Measurements from ENCODE around the gene CSNK1G1.
"Not testable (repeated sequence)": the region's sequence is repeated elsewhere in the genome, so short reads cannot be mapped to it uniquely, and the experiment has no call there.

The CSNK1G1 gene

GRCh38 chr15:64348455-64348854, 7.5 kb downstream of the CSNK1G1 start:
- no peak for DNase-seq

GRCh38 chr15:64346242-64346641, 9.7 kb downstream of the CSNK1G1 start:
- DNase-seq: not testable (repeated sequence)

DNA sequence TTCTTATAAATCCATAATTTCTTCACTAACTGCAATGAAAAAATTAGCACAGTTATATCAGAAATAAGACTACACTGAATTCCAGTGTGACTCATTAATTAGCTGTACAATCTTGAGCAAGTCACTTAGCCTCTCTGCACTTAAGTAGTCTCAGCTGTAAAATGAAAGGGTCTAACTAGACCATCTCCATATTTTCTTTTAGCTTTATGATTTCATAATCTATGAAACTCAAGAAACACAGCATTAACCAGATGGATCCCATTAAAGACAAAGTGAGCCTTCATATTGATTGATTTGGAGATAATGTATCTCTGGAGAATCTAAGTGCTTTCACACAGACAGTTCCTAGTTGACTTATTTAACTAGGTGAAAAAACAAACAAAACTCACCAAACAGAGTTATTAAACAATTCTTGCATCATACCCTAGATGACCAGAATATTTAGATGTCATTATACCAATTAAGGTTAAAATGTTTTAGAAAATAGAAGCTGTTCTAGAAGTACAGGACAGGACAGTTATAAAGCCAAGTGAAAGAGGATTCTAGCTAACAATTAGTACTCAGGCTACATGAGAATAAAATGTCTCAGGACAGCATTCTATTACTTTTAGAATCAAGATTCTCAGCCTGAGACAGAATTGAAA, 11.2 kb downstream of the CSNK1G1 start:
- no peak for DNase-seq

DNA sequence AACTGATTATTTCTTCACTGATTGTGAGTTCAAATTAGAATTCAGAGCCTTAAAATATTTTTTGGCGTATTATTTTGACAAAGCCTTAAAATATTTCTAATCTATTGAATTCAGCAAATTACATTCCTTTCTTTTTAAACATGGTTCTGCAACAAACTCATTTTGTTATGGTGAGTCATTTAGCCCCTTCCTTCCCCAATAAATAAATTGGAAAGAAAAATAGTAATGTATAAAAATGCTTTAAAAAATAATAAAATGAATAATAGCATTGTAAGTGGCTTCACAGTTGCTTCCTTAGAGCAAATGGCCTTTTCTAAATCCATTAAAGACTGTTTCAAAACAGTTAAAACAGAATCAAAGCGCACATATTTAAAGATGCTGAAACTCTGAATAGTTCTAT, 12.1 kb downstream of the CSNK1G1 start:
- DNase-seq: no peak

DNA sequence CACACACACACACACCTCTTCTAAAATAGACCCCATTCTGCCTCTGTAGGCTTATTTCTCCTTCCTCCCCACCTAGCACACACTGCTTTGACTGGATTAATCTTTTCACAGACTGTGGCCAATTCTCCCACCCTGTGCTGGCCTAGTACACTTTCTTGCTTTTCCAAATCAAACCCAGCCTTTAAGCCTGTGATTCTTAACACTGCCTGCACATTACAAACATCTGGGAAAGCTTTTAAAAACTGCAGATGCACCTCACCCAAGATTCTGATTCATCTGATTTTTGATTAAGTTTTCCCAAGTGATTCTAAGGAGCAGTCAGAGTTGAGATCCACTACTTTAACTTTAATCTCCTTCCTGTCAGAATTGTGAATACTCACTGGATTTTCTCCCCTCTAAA, 12.8 kb downstream of the CSNK1G1 start:
- DNase-seq: no peak

GRCh38 chr15:64341961-64342360, 14.0 kb downstream of the CSNK1G1 start:
- DNase-seq: no peak

DNA sequence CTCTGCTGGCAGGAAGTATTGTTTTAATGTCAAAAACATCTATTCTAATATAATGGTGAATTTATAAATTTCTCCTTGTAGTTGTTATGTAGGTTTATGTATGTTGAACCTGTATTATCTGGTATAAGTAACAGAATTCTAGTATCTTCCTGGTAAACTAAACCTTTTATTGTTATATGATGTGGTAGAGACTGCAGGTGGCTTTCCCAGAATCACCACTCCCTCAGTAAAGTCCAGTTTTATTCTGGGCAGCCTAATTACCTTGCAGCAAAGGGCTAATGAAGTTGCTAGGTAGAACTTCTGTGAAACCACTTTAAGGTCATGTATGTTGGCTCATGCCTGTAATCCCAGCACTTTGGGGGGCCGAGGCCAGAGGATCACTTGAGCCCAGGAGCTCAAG, 15.6 kb downstream of the CSNK1G1 start:
- no peak for DNase-seq

DNA sequence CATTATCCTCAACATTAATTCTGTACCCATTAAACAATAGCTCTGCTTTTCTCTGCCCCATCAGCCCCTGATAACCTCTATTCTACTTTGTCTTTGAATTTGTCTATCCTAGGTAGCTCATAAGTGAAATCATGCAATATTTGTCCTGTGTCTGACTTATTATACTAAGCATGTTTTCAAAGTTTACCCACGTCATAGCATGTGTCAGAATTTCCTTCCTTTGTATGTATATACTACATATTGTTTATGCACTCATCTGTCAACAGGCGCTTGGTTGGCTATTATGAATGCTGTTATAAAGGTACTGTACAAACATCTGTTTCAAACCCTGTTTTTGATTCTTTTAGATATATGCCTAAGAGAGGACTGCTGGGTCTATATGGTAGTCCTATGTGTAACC, 18.2 kb downstream of the CSNK1G1 start:
- DNase-seq: no peak

GRCh38 chr15:64333986-64334929, 21.7 kb downstream of the CSNK1G1 start:
- DNase-seq: no peak

DNA sequence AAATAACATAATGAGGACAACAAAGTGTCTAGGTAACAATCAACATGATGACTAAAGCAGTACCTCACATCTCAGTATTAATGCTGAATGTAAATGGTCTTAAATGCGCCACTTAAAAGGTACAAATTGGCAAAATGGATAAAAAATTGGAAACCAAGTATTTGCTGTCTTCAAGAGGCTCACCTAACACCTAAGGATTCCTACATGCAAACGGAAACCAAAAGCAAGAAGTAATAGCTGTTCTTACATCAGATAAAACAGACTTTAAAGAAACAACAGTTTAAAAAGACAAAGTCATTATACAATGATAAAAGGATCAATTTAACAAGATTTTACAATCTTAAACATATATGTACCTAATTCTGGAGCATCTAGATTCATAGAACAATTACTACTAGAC, 22.5 kb downstream of the CSNK1G1 start:
- no peak for DNase-seq

- DNase-seq: not testable (repeated sequence)
Observed at GRCh38 chr15:64331668-64332067, 24.3 kb downstream of the CSNK1G1 start.

GRCh38 chr15:64326975-64327374, 29.0 kb downstream of the CSNK1G1 start:
- not testable (repeated sequence) for DNase-seq

DNA sequence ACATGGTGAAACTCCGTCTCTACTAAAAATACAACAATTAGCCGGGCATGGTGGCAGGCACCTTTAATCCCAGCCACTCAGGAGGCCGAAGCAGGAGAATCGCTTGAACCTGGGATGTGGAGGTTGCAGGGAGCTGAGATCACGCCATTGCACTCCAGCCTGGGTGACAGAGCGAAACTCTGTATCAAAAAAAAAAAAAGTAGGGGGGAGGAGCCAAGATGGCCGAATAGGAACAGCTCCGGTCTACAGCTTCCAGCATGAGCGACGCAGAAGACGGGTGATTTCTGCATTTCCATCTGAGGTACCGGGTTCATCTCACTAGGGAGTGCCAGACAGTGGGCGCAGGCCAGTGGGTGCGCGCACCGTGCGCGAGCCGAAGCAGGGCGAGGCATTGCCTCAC, 29.5 kb downstream of the CSNK1G1 start:
- DNase-seq: not testable (repeated sequence)

- DNase-seq: no peak
Observed at GRCh38 chr15:64324165-64324877, 31.7 kb downstream of the CSNK1G1 start.

DNA sequence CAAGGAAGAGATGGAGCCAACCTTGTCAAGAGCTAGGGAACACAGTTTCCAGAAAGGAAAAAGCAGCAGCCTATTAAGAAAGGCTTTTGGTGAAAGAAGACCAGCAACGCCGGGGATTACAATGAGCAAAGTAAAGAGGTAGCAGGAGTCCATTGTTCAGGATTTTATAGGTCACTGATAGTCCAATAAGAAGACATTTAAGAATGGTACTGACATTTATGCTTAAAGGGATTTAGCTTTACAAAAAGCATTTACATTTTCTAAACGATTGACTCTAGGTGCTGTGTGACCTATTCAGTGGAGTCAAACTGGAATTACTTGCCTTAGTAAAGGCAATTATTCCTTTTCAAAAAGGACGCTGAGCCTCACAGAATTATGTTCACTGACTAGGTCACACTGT, 40.8 kb downstream of the CSNK1G1 start:
- no peak for DNase-seq

- DNase-seq: no peak
Observed at GRCh38 chr15:64314456-64314855, 41.5 kb downstream of the CSNK1G1 start.

DNA sequence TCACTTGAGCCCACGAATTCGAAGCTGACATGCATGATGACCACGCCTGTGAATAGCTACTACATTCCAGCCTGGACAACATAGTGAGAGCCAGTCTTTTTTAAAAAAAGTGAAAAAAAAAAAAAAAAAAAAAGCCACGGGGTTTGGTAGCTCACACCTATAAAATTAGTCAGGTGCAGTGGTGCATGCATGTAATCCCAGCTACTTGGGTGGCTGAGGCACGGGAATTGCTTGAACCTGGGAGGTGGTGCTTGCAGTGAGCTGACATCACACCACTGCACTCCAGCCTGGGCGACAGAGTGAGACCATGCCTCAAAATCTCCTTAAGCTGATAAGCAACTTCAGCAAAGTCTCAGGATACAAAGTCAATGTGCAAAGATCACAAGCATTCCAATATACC, 44.4 kb downstream of the CSNK1G1 start:
- DNase-seq: no peak

DNA sequence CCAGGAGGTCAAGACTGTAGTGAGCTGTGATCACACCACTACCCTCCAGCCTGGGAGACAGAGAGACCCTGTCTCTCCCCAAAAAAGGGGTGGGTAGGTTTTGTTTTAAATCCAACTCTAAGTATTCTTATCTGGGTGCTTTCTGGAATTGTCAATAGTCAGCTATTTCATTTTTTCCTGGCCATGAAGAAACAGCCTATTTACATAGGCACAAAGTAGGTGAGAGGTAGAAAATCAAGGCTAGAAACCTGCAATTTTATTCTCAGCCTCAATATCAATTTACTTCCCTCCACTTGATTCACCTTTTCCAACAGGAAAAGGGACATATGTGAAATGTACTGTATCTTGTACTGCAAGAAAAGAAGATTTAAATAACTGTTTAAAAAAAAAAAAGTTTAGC, 45.9 kb downstream of the CSNK1G1 start:
- no peak for DNase-seq

DNA sequence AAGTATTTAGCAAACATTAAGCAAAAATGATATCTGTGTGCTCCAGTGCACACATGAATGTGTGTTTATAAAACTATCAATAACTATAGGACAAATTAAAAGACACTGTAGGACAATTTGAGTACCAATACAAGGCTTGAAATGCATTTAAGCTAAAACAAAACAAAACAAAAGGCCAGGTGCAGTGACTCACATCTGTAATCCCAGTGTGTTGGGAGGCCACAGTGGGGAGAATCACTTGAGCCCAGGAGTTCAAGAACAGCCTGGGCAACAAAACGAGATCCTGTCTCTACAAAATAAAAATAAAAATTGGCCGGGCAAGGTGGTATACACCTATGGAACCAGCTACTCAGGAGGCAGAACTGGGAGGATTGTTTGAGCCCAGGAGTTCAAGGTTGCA, 50.7 kb downstream of the CSNK1G1 start:
- peak; percentile 7 for DNase-seq

DNA sequence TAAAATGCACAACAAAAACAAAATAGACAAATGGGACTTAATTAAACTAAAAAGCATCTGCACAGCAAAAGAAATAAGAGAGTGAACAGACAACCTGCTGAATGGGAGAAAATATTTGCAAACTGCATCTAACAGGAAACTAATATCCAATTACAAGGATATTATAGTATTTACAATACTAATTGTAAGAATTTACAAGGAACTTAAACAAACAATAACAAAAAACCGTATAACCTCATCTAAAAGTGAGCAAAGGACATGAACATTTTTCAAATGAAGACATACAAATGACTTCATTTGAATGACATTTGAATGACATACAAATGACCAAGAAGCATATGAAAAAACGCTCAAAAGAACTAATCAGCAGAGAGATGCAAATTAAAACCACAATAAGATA, 66.4 kb downstream of the CSNK1G1 start:
- DNase-seq: no peak

GRCh38 chr15:64288999-64289398, 67.0 kb downstream of the CSNK1G1 start:
- no peak for DNase-seq

DNA sequence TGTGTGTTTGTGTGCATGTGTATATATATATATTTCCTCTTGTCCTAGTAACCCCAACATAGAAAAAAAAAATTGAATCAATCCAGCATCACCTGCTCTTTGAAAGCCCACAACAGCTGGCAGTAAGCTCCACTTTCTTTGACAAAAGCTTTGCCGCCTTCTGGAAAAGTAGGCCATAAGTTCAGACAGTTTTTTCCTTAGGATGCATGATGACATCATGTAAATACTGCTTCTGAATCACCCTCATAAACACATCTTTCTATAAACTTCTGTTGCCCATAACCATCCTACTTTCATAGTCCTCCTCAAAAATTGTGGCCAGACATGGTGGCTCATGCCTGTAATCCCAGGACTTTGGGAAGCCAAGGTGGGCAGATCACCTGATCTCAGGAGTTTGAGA, 67.4 kb downstream of the CSNK1G1 start:
- DNase-seq: no peak

DNA sequence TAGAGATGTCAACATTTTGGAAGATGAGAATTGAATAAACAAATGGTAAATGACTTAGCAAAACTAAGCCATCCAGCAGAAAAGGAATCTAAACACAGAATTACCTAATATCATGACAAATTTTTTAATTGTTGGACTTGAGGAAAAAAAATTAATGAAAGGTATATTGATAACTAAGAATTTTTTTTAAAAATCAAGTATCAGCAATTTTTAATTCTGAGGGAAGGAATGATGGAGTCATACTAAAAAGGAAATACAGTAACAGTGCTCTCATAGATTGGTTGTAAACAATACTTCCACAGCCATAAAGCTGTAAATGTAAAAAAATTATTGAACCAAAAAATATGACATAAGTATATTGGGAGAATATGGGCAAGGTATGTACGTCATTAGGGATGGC, 68.0 kb downstream of the CSNK1G1 start:
- DNase-seq: no peak

DNA sequence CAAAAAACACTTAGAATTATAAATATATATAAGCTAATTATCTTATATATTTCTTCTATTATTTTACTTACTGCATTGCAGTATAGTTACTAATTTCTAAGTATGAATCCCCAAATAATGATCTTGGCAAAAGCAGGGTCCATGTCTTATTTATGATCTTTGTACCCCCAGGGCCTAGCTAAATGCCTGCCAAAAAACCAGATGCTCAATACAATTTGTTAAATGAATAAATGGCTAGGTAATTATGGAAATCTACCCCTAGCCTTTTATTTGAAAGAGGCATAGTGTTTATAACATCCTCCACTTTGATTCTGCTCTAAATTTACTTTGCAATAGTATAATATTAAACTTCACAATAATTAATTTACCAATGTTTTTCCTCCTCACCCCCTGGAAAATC, 69.5 kb downstream of the CSNK1G1 start:
- no peak for DNase-seq

All from NCI-H2029 treated with DMSO at 0.1 percent for 48 hours (cell line).